K562 (cell line): ENCODE results near the gene RIT1. TPM values are rescaled to one million over a fixed set of nuclear protein-coding genes. Genes with fewer than 3 reads are reported as not detected.
A peak's percentile ranks its signal among the peaks of the same experiment; 100 is the strongest.

Source experiments
- AFF4 ChIP-seq: sonication (generic); formaldehyde crosslinking; IDR thresholded peaks from 2 replicates; pipeline ENCODE4 v1.8.0; 2023; ENCODE audit warnings: mild to moderate bottlenecking, missing genetic modification reagents
- E2F6 ChIP-seq, 2 experiments: IDR thresholded peaks; 2 replicates each; pipeline ENCODE4 v1.6.1; 2011; ENCODE audit warnings: borderline replicate concordance in 1 of 2, control low read depth in 1 of 2, low read depth in 1 of 2, low read length in 1 of 2, mild to moderate bottlenecking in 1 of 2, mixed read lengths in 1 of 2, moderate library complexity in 1 of 2; ENCODE audit not compliant: insufficient read depth in 1 of 2, insufficient read length in 1 of 2, poor library complexity in 1 of 2, severe bottlenecking in 1 of 2; ENCODE audit errors: extremely low read depth in 1 of 2
- ESRRA ChIP-seq: fragments of 450-650 bp; IDR thresholded peaks from 2 replicates; pipeline ENCODE4 v1.6.1; 2014; ENCODE audit warnings: low read depth, mild to moderate bottlenecking, moderate library complexity, borderline replicate concordance
- EWSR1 ChIP-seq: fragments of 450-650 bp; IDR thresholded peaks from 2 replicates; pipeline ENCODE4 v1.6.1; 2018; ENCODE audit warnings: borderline replicate concordance, mild to moderate bottlenecking, low read depth, moderate library complexity; ENCODE audit not compliant: partially characterized antibody
- HNRNPH1 ChIP-seq: fragments of 200-400 bp; formaldehyde crosslinking; optimal IDR thresholded peaks from 2 replicates; pipeline ENCODE3; 2017; ENCODE audit warnings: low read depth, mild to moderate bottlenecking, low read length, moderate library complexity
- IFI16 ChIP-seq: fragments of 250-450 bp; sonication (Bioruptor Pico); IDR thresholded peaks from 2 replicates; pipeline ENCODE4 v2.1.2; 2022; ENCODE audit warnings: mild to moderate bottlenecking, inconsistent platforms
- NFIC ChIP-seq: fragments of 450-650 bp; IDR thresholded peaks from 2 replicates; pipeline ENCODE4 v1.6.1; 2017; ENCODE audit warnings: mild to moderate bottlenecking, inconsistent platforms
- PRDM10 ChIP-seq: fragments of 450-650 bp; IDR thresholded peaks from 2 replicates; pipeline ENCODE4 v1.6.1; 2018; ENCODE audit not compliant: partially characterized antibody
- SIRT6 ChIP-seq: IDR thresholded peaks from one replicate; pipeline ENCODE4 v1.6.1; 2012; ENCODE audit warnings: low read depth, mild to moderate bottlenecking, control low read depth, inconsistent platforms, low read length, moderate library complexity
- STAT5B ChIP-seq: fragments of 250-450 bp; sonication (Bioruptor Pico); IDR thresholded peaks from 2 replicates; pipeline ENCODE4 v1.8.0; 2021; ENCODE audit warnings: mild to moderate bottlenecking, inconsistent platforms
- TSHZ1 ChIP-seq: fragments of 250-450 bp; sonication (Bioruptor Pico); IDR thresholded peaks from 2 replicates; pipeline ENCODE4 v1.4.0; 2020; ENCODE audit warnings: mild to moderate bottlenecking, moderate library complexity
- ZFX ChIP-seq: sonication (generic); formaldehyde crosslinking; IDR thresholded peaks from 2 replicates; pipeline ENCODE4 v1.8.0; 2022; ENCODE audit warnings: mild to moderate bottlenecking, missing genetic modification reagents, moderate library complexity
- polyA plus RNA-seq, 8 experiments: library from polyadenylated mRNA; depleted of rRNA in 4 of 8; stranded (reverse) in 5 of 8; unstranded in 3 of 8; fragments of >200 nt; fragmentation: Nextera tagmentation in 2 of 8; fragmentation: Illumina TruSeq in 1 of 8; extraction: Ambion mirVana in 2 of 8; extraction: Trizol in 1 of 8; gene quantifications; 2 replicates each; pipeline versions ENCODE4 v1.2.1 to v1.2.3, GENCODE V29; 2011 to 2014; ENCODE audit warnings: inconsistent platforms in 1 of 8, missing spikeins in 1 of 8
- total RNA-seq, 7 experiments: library from RNA; depleted of rRNA in 6 of 7; stranded (reverse); fragments of >200 nt in 6 of 7; fragmentation: Illumina TruSeq in 2 of 7; extraction: Trizol in 2 of 7; gene quantifications; 2 replicates each; pipeline versions ENCODE4 v1.2.1 to v1.2.3, GENCODE V29; 2011 to 2021; ENCODE audit warnings: low replicate concordance in 1 of 7

Gene RIT1
- total and polyA plus RNA-seq, 9 of the 15 experiments (the other 6 are each of a cell fraction or from before 2014, with no cell fraction given): 13.5 to 57.6 (median 22.9) TPM

- no peak for TF ChIP-seq E2F6 (IDR thresholded peaks at IDR 0.05; ENCODE audit: borderline replicate concordance in 1 of 2, extremely low read depth in 1 of 2, insufficient read depth in 1 of 2, insufficient read length in 1 of 2, low read depth in 1 of 2, low read length in 1 of 2, poor library complexity in 1 of 2, severe bottlenecking in 1 of 2)
- TF ChIP-seq STAT5B (CRISPR knock-in tag): no peak
- no peak for TF ChIP-seq SIRT6
- TF ChIP-seq ZFX (CRISPR knock-in tag): no peak
- no peak for TF ChIP-seq HNRNPH1
- TF ChIP-seq TSHZ1 (CRISPR knock-in tag): no peak
- peak; percentile 39; the same call in 1 of the 2 replicates for TF ChIP-seq ESRRA
- no peak for TF ChIP-seq IFI16 (CRISPR knock-in tag)
- TF ChIP-seq PRDM10: peak; percentile 43
- TF ChIP-seq AFF4 (CRISPR knock-in tag): no peak
- TF ChIP-seq EWSR1: no peak
- TF ChIP-seq NFIC: peak; percentile 48
These were observed 26.9 kb downstream of the RIT1 start (continued) for GRCh38 chr1:155884031-155884960.
